GM21723 (cell line): Measurements from ENCODE around the gene SH3TC1.

Source experiments
- ATAC-seq: cut with Tn5 transposase; IDR thresholded peaks from one replicate; pipeline ENCODE4 v1.9.1; 2021; ENCODE audit warnings: mild to moderate bottlenecking, moderate library complexity; ENCODE audit not compliant: unreplicated experiment

SH3TC1 gene

GRCh38 chr4:8180310-8181093 is 18.6 kb upstream of the SH3TC1 start:
- no peak for ATAC-seq

DNA sequence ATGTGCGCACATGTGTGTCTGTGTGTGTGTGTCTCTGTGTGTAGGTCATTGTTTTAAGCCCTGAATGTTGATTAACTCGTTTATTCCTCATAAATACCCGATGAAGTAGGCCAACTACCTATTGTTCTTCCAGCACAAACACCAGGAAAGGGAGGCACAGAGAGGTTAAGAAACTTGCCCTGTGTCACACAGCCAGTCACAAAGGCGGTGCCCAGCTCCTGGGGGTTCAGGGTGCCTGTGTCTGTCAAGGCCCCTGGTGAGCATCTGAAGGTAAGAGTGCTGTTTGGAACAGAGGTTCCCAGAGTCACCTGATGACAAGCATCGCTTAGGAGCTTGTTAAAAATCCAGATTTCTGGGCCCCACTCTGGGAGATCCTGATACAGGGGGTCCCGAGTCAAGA is 18.0 kb upstream of the SH3TC1 start:
- no peak for ATAC-seq

- ATAC-seq = no peak
Observed at GRCh38 chr4:8181844-8182243, 17.2 kb upstream of the SH3TC1 start.

- ATAC-seq = no peak
Observed at GRCh38 chr4:8182294-8182693, 16.8 kb upstream of the SH3TC1 start.

DNA sequence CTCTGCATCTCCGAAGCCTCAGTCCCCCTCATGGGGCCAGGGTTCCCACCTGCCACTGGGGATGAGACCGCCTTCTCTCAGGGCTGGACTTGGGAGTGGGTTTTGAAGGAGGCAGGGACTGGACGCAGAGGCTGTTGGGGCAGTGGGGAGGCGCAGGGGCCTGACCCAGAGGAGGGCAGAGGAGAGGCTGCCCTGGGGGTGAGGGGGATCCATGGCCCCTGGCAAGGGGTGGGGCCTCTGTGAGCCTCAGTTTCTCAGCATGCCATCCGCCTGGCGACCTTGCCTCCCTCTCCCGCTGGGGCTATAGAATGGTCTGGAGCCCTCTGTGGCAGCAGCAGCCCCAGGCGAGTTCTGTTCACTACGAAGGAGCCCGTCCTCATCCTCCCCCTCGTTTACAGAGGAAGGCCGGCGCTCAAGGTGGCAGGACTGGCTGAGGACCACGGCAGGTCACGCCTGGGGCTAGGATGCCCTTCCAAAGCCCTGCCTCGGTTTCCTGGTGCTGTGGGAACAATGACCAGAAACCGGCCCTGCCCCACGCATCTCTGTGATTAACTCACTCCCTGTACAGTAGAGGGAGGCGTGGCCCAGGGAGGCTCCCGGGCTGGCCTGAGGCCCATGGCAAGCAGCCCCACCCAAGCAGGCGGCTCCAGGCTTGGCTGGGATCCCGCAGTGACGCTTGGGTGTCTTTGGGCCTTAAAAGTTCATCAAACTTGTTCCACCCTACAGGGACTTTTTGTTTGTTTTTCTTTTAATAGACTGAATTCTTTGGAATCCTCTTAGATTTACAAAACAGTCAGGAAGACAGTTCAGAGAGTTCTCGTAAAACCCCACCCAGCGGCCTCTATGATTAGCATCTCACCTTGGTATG is 16.0 kb upstream of the SH3TC1 start:
- ATAC-seq = no peak

DNA sequence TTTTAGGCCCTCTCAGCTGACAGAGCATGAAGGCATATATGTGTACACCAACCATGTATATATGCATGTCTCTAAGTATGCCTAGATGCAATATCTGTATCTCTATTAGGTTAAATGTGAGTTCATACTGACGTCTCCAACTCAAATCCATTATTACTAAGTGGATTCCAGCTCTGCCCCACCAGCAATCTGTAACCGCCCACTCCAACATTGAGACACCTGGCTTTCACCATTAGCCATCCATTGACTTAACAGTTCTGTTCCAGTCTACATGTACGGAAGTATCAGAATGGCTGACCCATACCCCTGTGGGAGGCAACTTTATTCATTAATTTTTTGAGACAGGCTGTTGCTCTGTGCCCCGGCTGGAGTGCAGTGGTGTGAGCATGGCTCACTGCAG is 15.0 kb upstream of the SH3TC1 start:
- ATAC-seq = no peak

- ATAC-seq = no peak
Observed at GRCh38 chr4:8185295-8185694, 13.8 kb upstream of the SH3TC1 start.

GRCh38 chr4:8185930-8186329 is 13.2 kb upstream of the SH3TC1 start:
- ATAC-seq = no peak

GRCh38 chr4:8188085-8188484 is 11.0 kb upstream of the SH3TC1 start:
- ATAC-seq = no peak

GRCh38 chr4:8188743-8189550 is 10.1 kb upstream of the SH3TC1 start:
- no peak for ATAC-seq

GRCh38 chr4:8189551-8190466 is 9.3 kb upstream of the SH3TC1 start:
- ATAC-seq = no peak

DNA sequence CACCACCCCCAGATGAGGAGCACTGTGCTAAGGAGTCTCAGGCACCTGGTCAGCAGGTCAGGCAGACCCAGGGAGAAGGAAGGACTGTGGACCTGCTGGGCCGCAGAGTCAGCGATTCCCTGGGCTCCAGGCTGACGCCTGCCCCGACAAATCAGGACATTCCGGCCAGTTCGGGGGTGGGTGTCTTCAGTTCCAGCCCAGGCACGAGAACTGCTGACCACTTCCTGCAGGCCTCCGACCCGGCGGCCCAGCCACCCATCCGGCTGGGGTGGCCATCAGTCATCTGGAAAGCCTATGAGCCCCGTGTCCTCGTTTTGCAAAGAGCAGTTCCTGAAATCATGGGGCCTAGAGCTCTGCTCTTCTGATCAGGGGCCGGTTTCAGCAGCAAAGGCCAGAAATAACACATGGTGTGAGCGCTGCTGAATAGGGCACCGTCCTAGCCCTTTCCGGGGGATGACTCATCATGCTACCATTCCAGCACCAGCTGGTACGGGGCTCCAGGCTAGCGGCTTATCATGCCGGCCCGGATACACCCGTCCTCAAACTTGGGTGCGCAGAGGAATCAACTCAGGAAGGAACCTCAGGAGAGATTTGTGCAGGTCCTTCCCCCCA is 7.8 kb upstream of the SH3TC1 start:
- peak; percentile 54 for ATAC-seq

GRCh38 chr4:8192748-8193738 is 6.0 kb upstream of the SH3TC1 start:
- ATAC-seq = peak; percentile 77

GRCh38 chr4:8194306-8195242 is 4.5 kb upstream of the SH3TC1 start:
- no peak for ATAC-seq

DNA sequence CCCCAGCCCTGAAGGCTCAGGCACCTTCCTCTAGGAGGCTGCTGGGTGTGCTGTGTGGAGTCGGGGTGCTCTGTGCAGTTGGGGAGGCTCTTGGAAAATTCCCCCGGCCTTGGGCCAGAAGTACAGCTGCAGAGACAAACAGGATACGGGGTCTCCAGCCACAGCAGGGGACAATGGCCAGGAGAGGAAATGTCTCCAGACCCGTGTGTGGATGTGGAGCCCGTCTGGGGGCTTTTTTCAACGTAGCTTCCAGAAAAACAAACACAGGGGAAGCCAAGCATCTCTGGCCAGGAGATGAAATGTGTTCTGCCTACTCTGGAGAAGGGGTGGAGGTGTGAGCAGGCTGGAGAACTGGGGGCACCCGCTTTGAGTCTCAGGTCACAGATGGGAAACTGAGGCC is 3.7 kb upstream of the SH3TC1 start:
- ATAC-seq = no peak

DNA sequence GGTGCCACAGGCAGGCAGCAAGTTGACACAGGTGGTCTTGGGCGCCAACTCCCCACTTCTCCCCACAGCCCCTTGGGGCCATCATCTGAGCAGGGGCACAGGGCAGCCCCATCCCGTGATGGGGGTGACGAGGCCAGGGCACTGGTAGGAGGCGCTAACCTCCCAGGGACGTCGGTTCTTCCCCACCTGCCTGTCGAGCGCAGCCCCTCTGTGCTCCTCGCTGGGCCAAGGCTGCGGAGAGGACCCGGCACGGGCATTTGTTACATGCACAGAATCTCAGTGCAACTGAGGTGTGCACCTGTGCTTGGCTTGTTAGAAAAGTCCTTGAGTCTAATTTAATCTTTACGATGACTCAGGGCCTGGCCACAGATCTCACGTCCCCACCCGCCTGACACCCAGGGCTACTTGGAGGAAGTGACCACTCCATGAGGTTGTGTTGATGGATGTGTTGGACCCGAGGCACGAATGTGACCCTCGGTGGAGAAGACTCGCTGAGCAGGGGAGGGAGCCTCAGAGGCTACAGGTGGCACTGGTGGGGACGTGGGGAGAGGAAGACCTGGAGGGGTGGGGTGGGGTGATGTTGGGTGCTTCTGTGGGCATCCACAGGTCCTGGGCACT is 3.1 kb upstream of the SH3TC1 start:
- ATAC-seq = no peak

- no peak for ATAC-seq
Observed at GRCh38 chr4:8197521-8197920, 1.6 kb upstream of the SH3TC1 start.
